HTR-8/SVneo (cell line): Measurements from ENCODE around the gene KCNMB2.
"Not testable (repeated sequence)": the region's sequence is repeated elsewhere in the genome, so short reads cannot be mapped to it uniquely, and the experiment has no call there.

Experiments used
- DNase-seq: peaks from one replicate; pipeline ENCODE4 v3.0.0; 2011; ENCODE audit warnings: low spot score, mixed read lengths; ENCODE audit not compliant: insufficient read length
- FAIRE-seq: peaks from 2 replicates; lab custom pipeline; 2011; peaks lifted over from hg19 to GRCh38; lab: Jason Lieb, UNC

The KCNMB2 gene

DNA sequence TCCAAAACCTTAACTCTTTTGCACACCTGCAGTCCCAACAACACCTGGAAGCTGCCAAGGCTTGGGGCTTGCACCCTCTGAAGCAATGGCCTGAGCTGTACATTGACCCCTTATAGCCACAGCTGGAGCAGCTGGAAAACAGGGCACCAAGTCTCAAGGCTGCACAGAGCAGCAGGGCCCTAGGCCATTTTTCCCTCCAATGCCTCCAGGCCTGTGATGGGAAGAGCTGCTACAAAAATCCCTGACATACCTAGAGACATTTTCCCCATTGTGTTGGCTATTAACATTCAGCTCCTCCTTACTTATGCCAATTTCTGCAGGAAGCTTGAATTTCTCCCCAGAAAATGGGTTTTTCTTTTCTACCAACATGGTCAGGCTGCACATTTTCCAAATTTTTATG lies 304.4 kb downstream of the KCNMB2 start:
- DNase-seq (no peak), FAIRE-seq (no peak)

- no peak for FAIRE-seq
- no peak for DNase-seq
These were observed 304.8 kb downstream of the KCNMB2 start for GRCh38 chr3:178841011-178841410.

DNA sequence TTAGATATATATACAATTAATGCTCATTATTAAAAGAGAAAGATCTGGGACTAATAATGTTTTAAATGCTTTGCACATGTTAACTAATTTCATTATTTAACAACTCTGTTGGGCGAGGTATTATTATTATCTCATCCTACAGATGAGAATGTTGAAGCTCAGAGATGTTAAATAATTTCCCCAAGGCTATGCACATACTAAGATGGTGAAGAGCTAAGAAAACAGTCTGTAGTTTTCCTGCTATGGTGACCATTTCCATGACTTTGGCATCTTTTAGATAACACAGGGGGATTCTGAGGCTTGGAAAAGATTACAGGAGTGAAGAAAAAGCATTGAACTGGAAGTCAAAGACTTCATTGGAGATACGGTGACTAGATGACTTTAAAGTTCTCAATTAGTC lies 308.7 kb downstream of the KCNMB2 start:
- FAIRE-seq: no peak
- DNase-seq: no peak

GRCh38 chr3:178845420-178846118 lies 309.3 kb downstream of the KCNMB2 start:
- no peak for DNase-seq

DNA sequence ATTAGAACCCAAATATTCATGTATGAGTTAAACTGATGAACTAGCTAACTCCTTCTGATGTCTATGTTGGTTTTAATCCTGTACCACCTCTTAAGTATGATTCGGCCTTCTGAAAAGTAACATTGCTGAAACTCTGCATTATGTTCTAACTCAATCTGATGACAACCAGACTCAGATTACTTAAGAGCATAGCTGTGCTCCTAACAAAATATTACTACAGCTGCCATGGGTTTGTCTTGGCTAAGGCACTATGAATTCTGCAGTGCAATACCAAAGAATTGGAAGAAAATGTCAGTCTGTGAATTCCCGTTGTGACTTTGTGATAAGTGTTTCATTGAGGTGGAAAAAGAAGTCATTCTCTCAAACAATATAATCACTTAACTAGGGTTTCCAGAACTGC lies 311.0 kb downstream of the KCNMB2 start:
- FAIRE-seq: no peak
- DNase-seq: no peak

More at GRCh38 chr3:178845420-178846118, 309.3 kb downstream of the KCNMB2 start:
- no peak for FAIRE-seq

DNA sequence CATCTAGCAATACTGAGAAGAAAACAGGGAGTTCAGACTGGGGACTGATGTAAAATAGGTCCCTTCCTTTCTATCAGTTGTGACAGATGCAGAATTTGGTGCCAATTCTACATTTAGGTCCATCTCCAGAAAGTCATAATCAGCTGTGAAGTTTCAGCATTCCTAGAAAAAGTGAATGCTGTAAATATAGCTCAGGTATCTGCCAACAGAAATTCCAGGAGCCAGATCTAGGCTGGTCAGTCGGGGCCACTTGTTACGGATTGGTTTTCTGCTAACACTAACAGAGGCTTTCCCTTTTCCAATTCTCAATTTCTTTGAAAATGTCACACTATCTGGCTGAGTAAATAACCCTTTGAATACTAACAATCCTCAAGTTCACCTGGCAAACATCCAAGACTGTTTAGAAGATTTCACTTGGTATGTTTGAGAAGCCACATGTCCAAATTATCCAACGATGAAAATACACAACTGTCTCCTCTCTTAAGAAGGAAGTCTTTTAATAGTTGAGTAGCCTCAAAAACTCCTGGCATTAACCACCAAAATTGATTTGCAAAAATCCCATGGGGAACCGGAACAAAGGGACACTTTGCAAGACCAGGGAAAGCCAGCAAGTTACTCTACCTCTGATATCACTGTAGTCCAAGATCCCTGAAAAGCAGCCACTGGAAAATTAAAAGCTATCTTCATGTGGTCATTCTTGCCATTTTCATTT lies 313.1 kb downstream of the KCNMB2 start:
- no peak for FAIRE-seq
- DNase-seq: no peak

- DNase-seq (no peak), FAIRE-seq (no peak)
These were observed 314.4 kb downstream of the KCNMB2 start for GRCh38 chr3:178850450-178851190.

GRCh38 chr3:178851564-178851963 lies 315.3 kb downstream of the KCNMB2 start:
- FAIRE-seq: no peak
- no peak for DNase-seq

DNA sequence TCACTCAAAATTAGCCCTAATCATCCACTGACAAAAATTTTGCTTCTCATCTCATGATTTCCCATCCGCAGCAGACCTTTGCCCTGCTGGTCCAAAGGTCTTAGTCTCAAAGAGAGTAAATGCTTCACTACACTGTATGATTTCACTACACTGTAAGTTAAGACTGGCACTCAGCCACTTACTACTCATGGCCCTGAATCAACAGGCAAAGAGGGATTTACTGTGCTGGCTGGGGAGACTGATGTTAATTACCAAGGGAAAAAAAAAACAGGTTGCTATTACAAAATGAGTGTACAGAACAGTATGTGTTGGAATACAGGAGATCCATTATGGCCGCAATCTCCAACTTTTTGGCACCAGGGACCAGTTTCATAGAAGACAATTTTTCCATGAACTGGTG lies 320.6 kb downstream of the KCNMB2 start:
- FAIRE-seq (no peak), DNase-seq (no peak)

- FAIRE-seq (no peak), DNase-seq (no peak)
These were observed 323.1 kb downstream of the KCNMB2 start for GRCh38 chr3:178859386-178859785.

DNA sequence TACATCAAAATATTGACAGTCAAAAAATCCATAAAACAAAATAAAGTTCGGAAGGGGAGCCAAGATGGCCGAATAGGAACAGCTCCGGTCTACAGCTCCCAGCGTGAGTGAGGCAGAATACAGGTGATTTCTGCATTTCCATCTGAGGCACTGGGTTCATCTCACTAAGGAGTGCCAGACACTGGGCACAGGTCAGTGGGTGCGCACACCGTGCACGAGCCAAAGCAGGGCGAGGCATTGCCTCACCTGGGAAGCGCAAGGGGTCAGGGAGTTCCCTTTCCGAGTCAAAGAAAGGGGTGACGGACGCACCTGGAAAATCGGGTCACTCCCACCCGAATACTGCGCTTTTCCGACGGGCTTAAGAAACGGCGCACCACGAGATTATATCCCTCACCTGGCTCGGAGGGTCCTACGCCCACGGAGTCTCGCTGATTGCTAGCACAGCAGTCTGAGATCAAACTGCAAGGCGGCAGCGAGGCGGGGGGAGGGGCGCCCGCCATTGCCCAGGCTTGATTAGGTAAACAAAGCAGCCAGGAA lies 323.7 kb downstream of the KCNMB2 start:
- not testable (repeated sequence) for DNase-seq, FAIRE-seq

DNA sequence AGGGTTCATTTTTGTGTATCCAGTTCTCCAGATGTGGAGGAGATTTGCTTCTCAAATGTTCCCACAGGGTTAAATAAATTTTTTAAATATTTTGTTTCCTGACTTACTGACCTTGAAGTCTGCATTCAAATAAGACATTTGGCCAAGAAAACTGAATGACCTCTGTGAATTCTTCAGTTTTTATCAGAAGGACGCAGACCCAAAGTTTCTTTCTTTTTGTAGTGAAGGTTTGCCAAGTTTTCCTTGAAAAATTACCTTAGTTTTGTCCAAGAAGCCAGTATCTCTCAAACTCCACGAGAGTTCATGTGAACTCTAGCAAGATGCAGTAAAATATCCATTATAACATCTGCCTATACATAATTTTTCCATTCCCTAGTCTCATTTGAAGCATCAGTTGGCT lies 332.4 kb downstream of the KCNMB2 start:
- no peak for FAIRE-seq
- DNase-seq: no peak

DNA sequence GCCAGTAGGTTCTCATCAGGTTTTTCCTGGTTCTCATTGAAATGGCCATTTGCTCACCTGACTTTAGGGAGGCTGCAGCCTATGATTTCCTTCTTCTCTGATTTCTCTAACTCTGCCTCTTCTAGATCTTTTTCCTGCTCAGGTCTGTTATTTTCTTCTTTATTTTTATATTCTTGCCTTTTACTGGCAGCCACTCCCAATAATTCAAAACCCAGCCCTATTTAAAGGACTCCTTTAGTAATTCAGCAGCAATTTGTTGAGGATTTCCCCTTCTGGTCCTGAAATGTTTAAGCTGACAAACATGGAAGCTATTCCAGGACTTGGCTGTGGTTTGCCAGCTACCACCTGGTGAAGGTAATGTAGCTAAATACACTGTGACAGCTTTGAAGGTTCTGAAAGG lies 333.8 kb downstream of the KCNMB2 start:
- FAIRE-seq (no peak), DNase-seq (no peak)

DNA sequence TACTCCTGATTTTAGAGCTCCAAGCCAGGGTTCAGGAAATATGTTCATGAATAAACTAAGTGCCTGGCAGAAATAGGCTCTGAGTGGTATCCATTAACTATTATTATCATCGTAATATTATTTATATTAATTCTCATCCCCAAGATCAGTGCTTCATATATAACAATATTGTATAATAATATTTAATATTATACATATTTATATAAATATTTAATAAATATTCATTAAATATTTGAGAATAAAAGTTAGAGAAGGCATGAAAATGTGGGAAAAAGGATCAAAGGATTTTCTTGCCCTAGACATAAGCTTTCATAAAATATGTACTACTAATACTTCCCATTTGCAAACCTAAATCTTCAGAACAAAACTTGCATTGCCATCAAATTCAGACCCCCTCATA lies 338.9 kb downstream of the KCNMB2 start:
- FAIRE-seq (no peak), DNase-seq (no peak)

- FAIRE-seq (no peak), DNase-seq (no peak)
These were observed 339.6 kb downstream of the KCNMB2 start for GRCh38 chr3:178875836-178876235.

- no peak for FAIRE-seq
These were observed 344.0 kb downstream of the KCNMB2 start for GRCh38 chr3:178880274-178880673.

More at GRCh38 chr3:178880274-178880673, 344.0 kb downstream of the KCNMB2 start:
- no peak for DNase-seq
